Measurements from ENCODE around the gene FHIP1B. TPM values are rescaled to one million over a fixed set of nuclear protein-coding genes. Genes with fewer than 3 reads are reported as not detected.

FHIP1B gene
- total RNA-seq, 1 experiment from 2014 or later: 16.8 TPM

Other genes starting within 250 kb of the FHIP1B start
- not detected in 2 replicates for gene OR52L1, start 247.7 kb downstream of the FHIP1B start, total RNA-seq (2014; rRNA removed; shearing (Covaris generic))
- not detected in 2 replicates for gene OR56A4, start 227.7 kb downstream of the FHIP1B start, total RNA-seq (2014; rRNA removed; shearing (Covaris generic))
- not detected in 2 replicates for gene OR56A1, start 203.9 kb downstream of the FHIP1B start, total RNA-seq (2014; rRNA removed; shearing (Covaris generic))
- gene OR56B4, start 127.0 kb downstream of the FHIP1B start, total RNA-seq (2014; rRNA removed; shearing (Covaris generic)): not detected in 2 replicates
- gene OR52B2, start 64.3 kb downstream of the FHIP1B start, total RNA-seq (2014; rRNA removed; shearing (Covaris generic)): not detected in 2 replicates
- not detected in 2 replicates for gene OR52W1, start 35.4 kb downstream of the FHIP1B start, total RNA-seq (2014; rRNA removed; shearing (Covaris generic))
- gene C11orf42, start 29.1 kb downstream of the FHIP1B start, total RNA-seq (2014; rRNA removed; shearing (Covaris generic)): not detected in 2 replicates
- gene CNGA4, start 4.5 kb upstream of the FHIP1B start, total RNA-seq (2014; rRNA removed; shearing (Covaris generic)): not detected in 2 replicates
- gene CCKBR, start 25.2 kb upstream of the FHIP1B start, total RNA-seq (2014; rRNA removed; shearing (Covaris generic)): not detected in 2 replicates
- 6.7 and 8.5 TPM in 2 replicates for gene CAVIN3, start 85.9 kb upstream of the FHIP1B start, total RNA-seq (2014; rRNA removed; shearing (Covaris generic))
- gene SMPD1, start 155.8 kb upstream of the FHIP1B start, total RNA-seq (2014; rRNA removed; shearing (Covaris generic)): 39.4 and 40.0 TPM in 2 replicates
- 38.0 and 46.2 TPM in 2 replicates for gene APBB1, start 184.5 kb upstream of the FHIP1B start, total RNA-seq (2014; rRNA removed; shearing (Covaris generic))
- gene HPX, start 206.4 kb upstream of the FHIP1B start, total RNA-seq (2014; rRNA removed; shearing (Covaris generic)): 0.35 TPM in 1 of 2 replicates, not detected in the other
- gene TRIM3, start 239.3 kb upstream of the FHIP1B start, total RNA-seq (2014; rRNA removed; shearing (Covaris generic)): 11.7 and 12.8 TPM in 2 replicates
- gene ARFIP2, start 246.7 kb upstream of the FHIP1B start, total RNA-seq (2014; rRNA removed; shearing (Covaris generic)): 61.2 and 66.8 TPM in 2 replicates
- gene TIMM10B, start 246.9 kb upstream of the FHIP1B start, total RNA-seq (2014; rRNA removed; shearing (Covaris generic)): 61.3 and 68.5 TPM in 2 replicates